GM12864 (cell line): ENCODE results near the gene ZNF774.
"Not testable (repeated sequence)": the region's sequence is repeated elsewhere in the genome, so short reads cannot be mapped to it uniquely, and the experiment has no call there.

Source experiments
- DNase-seq: peaks from one replicate; pipeline ENCODE4 v3.0.0-alpha.2; 2011; ENCODE audit warnings: low read depth
- H3K4me3 ChIP-seq: 2 replicates; pipeline ENCODE4 v1.5.1; 2011; ENCODE audit warnings: mild to moderate bottlenecking, low read depth, low read length, control low read depth
- CTCF ChIP-seq: IDR thresholded peaks from 2 replicates; pipeline ENCODE4 v1.5.1; 2011; ENCODE audit warnings: low read depth, mild to moderate bottlenecking, moderate library complexity, low read length, control low read depth, inconsistent platforms; ENCODE audit errors: missing control alignments

ZNF774 gene

GRCh38 chr15:90405055-90405607, 53.0 kb downstream of the ZNF774 start:
- no peak overlapping the region for H3K4me3 ChIP-seq
- no peak for DNase-seq
- no peak for TF ChIP-seq CTCF

GRCh38 chr15:90407336-90407735, 55.3 kb downstream of the ZNF774 start:
- H3K4me3 ChIP-seq, result no peak overlapping the region
- TF ChIP-seq CTCF, result no peak
- no peak for DNase-seq

- no peak for DNase-seq
- H3K4me3 ChIP-seq, result no peak overlapping the region
- no peak for TF ChIP-seq CTCF
Measured at GRCh38 chr15:90407871-90408317, 55.8 kb downstream of the ZNF774 start.

GRCh38 chr15:90408657-90409056, 56.6 kb downstream of the ZNF774 start:
- DNase-seq, result no peak
- no peak for TF ChIP-seq CTCF
- H3K4me3 ChIP-seq, result no peak overlapping the region

GRCh38 chr15:90409587-90409986, 57.5 kb downstream of the ZNF774 start:
- H3K4me3 ChIP-seq, DNase-seq: not testable (repeated sequence)

- not testable (repeated sequence) for DNase-seq, H3K4me3 ChIP-seq
Measured at GRCh38 chr15:90410316-90410715, 58.2 kb downstream of the ZNF774 start.

- no peak overlapping the region for H3K4me3 ChIP-seq
- no peak for DNase-seq
- TF ChIP-seq CTCF, result no peak
Measured at GRCh38 chr15:90411176-90411575, 59.1 kb downstream of the ZNF774 start.
